ENCODE data around the gene GRID2.

- TF ChIP-seq, protein P1, sequence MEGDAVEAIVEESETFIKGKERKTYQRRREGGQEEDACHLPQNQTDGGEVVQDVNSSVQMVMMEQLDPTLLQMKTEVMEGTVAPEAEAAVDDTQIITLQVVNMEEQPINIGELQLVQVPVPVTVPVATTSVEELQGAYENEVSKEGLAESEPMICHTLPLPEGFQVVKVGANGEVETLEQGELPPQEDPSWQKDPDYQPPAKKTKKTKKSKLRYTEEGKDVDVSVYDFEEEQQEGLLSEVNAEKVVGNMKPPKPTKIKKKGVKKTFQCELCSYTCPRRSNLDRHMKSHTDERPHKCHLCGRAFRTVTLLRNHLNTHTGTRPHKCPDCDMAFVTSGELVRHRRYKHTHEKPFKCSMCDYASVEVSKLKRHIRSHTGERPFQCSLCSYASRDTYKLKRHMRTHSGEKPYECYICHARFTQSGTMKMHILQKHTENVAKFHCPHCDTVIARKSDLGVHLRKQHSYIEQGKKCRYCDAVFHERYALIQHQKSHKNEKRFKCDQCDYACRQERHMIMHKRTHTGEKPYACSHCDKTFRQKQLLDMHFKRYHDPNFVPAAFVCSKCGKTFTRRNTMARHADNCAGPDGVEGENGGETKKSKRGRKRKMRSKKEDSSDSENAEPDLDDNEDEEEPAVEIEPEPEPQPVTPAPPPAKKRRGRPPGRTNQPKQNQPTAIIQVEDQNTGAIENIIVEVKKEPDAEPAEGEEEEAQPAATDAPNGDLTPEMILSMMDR (IDR thresholded peaks at IDR 0.05): no peak
- TF ChIP-seq POLR2A (IDR thresholded peaks at IDR 0.05): no peak
Observed at GRCh38 chr4:93772858-93773257, 1469.1 kb downstream of the GRID2 start.

Measured in breast epithelium (tissue), 3 donors.